GM23338 (cell line): Measurements from ENCODE around the gene PDE4B.

ENCODE experiments used
- CREB1 ChIP-seq: fragments of 250-450 bp; sonication (Bioruptor Pico); IDR thresholded peaks from 2 replicates; pipeline ENCODE4 v1.5.0; 2020; ENCODE audit warnings: low read depth, mild to moderate bottlenecking, moderate library complexity
- ETS1 ChIP-seq: IDR thresholded peaks from 2 replicates; pipeline ENCODE4 v1.6.1; 2016; ENCODE audit warnings: antibody characterized with exemption
- EZH2 ChIP-seq: fragments of 200-600 bp; sonication (generic); IDR thresholded peaks from one replicate; pipeline ENCODE4 v1.8.0; 2017; ENCODE audit warnings: antibody characterized with exemption, mild to moderate bottlenecking, low read depth; ENCODE audit not compliant: unreplicated experiment
- EZH2phosphoT487 ChIP-seq: fragments of 200-600 bp; sonication (generic); IDR thresholded peaks from one replicate; pipeline ENCODE4 v1.8.1; 2018; ENCODE audit warnings: antibody characterized with exemption; ENCODE audit not compliant: unreplicated experiment
- JUNB ChIP-seq: IDR thresholded peaks from one replicate; pipeline ENCODE4 v1.6.1; 2016; ENCODE audit warnings: antibody characterized with exemption; ENCODE audit not compliant: unreplicated experiment
- NANOG ChIP-seq: IDR thresholded peaks from 2 replicates; pipeline ENCODE4 v1.6.1; 2016; ENCODE audit warnings: antibody characterized with exemption, borderline replicate concordance
- POLR2AphosphoS5 ChIP-seq: IDR thresholded peaks from 2 replicates; pipeline ENCODE4 v1.6.1; 2016; ENCODE audit warnings: antibody characterized with exemption, low read depth
- STAT1 ChIP-seq: IDR thresholded peaks from one replicate; pipeline ENCODE4 v1.6.1; 2016; ENCODE audit warnings: antibody characterized with exemption; ENCODE audit not compliant: unreplicated experiment
- ZNF114 ChIP-seq: fragments of 250-450 bp; sonication (Bioruptor Pico); IDR thresholded peaks from 2 replicates; pipeline ENCODE4 v1.5.0; 2020; ENCODE audit warnings: mild to moderate bottlenecking, moderate library complexity
- ZNF331 ChIP-seq: fragments of 250-450 bp; sonication (Bioruptor Pico); IDR thresholded peaks from 2 replicates; pipeline ENCODE4 v1.5.0; 2020; ENCODE audit warnings: low read depth, mild to moderate bottlenecking, moderate library complexity
- TF ChIP-seq, protein P1 (sequence below), 2 experiments: fragments of 200-600 bp in 1 of 2; sonication (generic) in 1 of 2; conservative IDR thresholded peaks; 2 replicates each; pipeline versions ENCODE4 v1.5.1 to v1.6.1; 2016 to 2017; ENCODE audit warnings: antibody characterized with exemption in 2 of 2, low read depth in 2 of 2, mild to moderate bottlenecking in 2 of 2, moderate library complexity in 1 of 2
- TF ChIP-seq, protein P2 (sequence below): IDR thresholded peaks from one replicate; pipeline ENCODE4 v1.6.1; 2018; ENCODE audit warnings: antibody characterized with exemption; ENCODE audit not compliant: unreplicated experiment
- TF ChIP-seq, protein P3 (sequence below): fragments of 250-450 bp; sonication (Bioruptor Pico); IDR thresholded peaks from 2 replicates; pipeline ENCODE4 v1.5.0; 2020; ENCODE audit warnings: mild to moderate bottlenecking, moderate library complexity

DNA sequence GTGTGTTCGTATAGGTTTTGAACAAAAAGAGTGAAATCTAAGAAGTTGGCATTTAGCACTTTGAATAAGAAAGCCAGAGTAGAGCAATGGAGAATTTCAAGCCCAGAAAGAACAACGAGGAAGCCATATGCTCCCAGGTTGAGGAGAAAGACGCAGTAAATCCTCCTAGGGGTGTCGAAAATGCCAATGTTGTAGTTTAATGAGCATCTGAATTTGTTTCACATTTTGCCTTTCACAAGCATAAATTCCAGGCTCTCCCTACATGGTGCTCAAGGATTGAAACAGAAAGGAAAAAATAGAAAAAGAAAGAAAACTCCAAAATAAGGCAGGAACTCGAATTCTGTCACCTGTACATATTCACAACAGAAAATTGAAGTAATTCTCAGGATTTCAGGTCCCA is 476.5 kb downstream of the PDE4B start:
- TF ChIP-seq, protein P1, sequence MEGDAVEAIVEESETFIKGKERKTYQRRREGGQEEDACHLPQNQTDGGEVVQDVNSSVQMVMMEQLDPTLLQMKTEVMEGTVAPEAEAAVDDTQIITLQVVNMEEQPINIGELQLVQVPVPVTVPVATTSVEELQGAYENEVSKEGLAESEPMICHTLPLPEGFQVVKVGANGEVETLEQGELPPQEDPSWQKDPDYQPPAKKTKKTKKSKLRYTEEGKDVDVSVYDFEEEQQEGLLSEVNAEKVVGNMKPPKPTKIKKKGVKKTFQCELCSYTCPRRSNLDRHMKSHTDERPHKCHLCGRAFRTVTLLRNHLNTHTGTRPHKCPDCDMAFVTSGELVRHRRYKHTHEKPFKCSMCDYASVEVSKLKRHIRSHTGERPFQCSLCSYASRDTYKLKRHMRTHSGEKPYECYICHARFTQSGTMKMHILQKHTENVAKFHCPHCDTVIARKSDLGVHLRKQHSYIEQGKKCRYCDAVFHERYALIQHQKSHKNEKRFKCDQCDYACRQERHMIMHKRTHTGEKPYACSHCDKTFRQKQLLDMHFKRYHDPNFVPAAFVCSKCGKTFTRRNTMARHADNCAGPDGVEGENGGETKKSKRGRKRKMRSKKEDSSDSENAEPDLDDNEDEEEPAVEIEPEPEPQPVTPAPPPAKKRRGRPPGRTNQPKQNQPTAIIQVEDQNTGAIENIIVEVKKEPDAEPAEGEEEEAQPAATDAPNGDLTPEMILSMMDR (conservative IDR thresholded peaks at IDR 0.05; ENCODE audit: low read depth in 2 of 2): no peak
- TF ChIP-seq, protein P2, sequence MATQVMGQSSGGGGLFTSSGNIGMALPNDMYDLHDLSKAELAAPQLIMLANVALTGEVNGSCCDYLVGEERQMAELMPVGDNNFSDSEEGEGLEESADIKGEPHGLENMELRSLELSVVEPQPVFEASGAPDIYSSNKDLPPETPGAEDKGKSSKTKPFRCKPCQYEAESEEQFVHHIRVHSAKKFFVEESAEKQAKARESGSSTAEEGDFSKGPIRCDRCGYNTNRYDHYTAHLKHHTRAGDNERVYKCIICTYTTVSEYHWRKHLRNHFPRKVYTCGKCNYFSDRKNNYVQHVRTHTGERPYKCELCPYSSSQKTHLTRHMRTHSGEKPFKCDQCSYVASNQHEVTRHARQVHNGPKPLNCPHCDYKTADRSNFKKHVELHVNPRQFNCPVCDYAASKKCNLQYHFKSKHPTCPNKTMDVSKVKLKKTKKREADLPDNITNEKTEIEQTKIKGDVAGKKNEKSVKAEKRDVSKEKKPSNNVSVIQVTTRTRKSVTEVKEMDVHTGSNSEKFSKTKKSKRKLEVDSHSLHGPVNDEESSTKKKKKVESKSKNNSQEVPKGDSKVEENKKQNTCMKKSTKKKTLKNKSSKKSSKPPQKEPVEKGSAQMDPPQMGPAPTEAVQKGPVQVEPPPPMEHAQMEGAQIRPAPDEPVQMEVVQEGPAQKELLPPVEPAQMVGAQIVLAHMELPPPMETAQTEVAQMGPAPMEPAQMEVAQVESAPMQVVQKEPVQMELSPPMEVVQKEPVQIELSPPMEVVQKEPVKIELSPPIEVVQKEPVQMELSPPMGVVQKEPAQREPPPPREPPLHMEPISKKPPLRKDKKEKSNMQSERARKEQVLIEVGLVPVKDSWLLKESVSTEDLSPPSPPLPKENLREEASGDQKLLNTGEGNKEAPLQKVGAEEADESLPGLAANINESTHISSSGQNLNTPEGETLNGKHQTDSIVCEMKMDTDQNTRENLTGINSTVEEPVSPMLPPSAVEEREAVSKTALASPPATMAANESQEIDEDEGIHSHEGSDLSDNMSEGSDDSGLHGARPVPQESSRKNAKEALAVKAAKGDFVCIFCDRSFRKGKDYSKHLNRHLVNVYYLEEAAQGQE: no peak
- no peak for TF ChIP-seq EZH2
- no peak for TF ChIP-seq CREB1 (CRISPR knock-in tag)
- no peak for TF ChIP-seq NANOG
- TF ChIP-seq EZH2phosphoT487: no peak
- no peak for TF ChIP-seq POLR2AphosphoS5
- TF ChIP-seq STAT1: no peak
- TF ChIP-seq ZNF331 (CRISPR knock-in tag): no peak
- no peak for TF ChIP-seq ETS1
- TF ChIP-seq JUNB: no peak
- TF ChIP-seq ZNF114 (CRISPR knock-in tag): no peak
- TF ChIP-seq, protein P3, sequence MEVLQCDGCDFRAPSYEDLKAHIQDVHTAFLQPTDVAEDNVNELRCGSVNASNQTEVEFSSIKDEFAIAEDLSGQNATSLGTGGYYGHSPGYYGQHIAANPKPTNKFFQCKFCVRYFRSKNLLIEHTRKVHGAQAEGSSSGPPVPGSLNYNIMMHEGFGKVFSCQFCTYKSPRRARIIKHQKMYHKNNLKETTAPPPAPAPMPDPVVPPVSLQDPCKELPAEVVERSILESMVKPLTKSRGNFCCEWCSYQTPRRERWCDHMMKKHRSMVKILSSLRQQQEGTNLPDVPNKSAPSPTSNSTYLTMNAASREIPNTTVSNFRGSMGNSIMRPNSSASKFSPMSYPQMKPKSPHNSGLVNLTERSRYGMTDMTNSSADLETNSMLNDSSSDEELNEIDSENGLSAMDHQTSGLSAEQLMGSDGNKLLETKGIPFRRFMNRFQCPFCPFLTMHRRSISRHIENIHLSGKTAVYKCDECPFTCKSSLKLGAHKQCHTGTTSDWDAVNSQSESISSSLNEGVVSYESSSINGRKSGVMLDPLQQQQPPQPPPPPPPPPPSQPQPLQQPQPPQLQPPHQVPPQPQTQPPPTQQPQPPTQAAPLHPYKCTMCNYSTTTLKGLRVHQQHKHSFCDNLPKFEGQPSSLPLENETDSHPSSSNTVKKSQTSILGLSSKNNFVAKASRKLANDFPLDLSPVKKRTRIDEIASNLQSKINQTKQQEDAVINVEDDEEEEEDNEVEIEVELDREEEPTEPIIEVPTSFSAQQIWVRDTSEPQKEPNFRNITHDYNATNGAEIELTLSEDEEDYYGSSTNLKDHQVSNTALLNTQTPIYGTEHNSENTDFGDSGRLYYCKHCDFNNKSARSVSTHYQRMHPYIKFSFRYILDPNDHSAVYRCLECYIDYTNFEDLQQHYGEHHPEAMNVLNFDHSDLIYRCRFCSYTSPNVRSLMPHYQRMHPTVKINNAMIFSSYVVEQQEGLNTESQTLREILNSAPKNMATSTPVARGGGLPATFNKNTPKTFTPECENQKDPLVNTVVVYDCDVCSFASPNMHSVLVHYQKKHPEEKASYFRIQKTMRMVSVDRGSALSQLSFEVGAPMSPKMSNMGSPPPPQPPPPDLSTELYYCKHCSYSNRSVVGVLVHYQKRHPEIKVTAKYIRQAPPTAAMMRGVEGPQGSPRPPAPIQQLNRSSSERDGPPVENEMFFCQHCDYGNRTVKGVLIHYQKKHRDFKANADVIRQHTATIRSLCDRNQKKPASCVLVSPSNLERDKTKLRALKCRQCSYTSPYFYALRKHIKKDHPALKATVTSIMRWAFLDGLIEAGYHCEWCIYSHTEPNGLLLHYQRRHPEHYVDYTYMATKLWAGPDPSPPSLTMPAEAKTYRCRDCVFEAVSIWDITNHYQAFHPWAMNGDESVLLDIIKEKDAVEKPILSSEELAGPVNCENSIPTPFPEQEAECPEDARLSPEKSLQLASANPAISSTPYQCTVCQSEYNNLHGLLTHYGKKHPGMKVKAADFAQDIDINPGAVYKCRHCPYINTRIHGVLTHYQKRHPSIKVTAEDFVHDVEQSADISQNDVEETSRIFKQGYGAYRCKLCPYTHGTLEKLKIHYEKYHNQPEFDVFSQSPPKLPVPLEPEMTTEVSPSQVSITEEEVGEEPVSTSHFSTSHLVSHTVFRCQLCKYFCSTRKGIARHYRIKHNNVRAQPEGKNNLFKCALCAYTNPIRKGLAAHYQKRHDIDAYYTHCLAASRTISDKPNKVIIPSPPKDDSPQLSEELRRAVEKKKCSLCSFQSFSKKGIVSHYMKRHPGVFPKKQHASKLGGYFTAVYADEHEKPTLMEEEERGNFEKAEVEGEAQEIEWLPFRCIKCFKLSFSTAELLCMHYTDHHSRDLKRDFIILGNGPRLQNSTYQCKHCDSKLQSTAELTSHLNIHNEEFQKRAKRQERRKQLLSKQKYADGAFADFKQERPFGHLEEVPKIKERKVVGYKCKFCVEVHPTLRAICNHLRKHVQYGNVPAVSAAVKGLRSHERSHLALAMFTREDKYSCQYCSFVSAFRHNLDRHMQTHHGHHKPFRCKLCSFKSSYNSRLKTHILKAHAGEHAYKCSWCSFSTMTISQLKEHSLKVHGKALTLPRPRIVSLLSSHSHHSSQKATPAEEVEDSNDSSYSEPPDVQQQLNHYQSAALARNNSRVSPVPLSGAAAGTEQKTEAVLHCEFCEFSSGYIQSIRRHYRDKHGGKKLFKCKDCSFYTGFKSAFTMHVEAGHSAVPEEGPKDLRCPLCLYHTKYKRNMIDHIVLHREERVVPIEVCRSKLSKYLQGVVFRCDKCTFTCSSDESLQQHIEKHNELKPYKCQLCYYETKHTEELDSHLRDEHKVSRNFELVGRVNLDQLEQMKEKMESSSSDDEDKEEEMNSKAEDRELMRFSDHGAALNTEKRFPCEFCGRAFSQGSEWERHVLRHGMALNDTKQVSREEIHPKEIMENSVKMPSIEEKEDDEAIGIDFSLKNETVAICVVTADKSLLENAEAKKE (CRISPR knock-in tag): no peak
